SU-DHL-6 (cell line): Measurements from ENCODE around the gene RANGAP1.

Experiments
- CTCF ChIP-seq: fragments of 200-600 bp; sonication (generic); IDR thresholded peaks from one replicate; pipeline ENCODE4 v1.5.1; 2017; ENCODE audit warnings: antibody characterized with exemption, mild to moderate bottlenecking, low read length, moderate library complexity; ENCODE audit not compliant: insufficient read depth, poor library complexity, severe bottlenecking
- EZH2phosphoT487 ChIP-seq: fragments of 200-600 bp; sonication (generic), shearing (Covaris generic); conservative IDR thresholded peaks from 2 replicates; pipeline ENCODE4 v1.6.1; 2018; ENCODE audit warnings: mild to moderate bottlenecking, antibody characterized with exemption, low read length, moderate library complexity, mixed read lengths

DNA sequence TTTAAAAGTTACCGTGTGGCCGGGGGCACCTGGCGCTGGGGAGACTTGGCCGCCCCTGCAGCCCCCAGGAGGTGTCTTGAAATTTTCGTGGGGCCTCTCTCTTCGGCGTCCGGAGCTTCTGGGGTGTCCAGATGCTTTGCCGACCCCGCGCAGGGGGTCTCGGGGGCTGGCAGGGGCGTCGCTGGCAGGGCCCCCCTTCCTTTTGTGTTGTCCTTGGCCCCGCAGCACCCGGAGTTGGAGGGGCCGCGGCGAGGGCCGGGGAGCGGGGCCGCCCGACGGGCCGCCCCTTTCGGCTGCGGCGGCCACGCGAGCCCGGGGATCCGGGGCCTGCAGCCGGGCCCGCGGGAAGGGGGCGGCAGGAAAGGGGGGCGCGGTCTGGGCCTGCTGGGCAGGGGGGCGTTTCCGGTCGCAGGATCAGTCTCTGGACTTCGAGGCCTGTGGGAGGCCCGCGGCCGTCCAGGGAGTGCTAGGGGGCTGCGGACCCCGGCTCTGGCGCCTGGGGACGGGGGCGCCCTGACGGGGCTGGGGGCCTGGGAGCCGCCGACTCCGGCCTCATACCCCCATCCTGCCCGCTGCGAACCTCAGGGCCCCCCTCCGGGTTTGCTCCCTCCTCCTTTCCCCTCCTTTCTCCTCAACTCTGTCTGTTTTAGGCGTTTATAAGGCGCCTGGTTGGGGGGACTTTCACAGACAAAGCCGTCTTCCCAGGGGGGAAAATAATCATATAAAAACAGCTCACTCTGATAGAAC lies 16.2 kb upstream of the RANGAP1 start:
- TF ChIP-seq CTCF: no peak
- no peak for TF ChIP-seq EZH2phosphoT487
